Measurements from ENCODE around the gene MET. TPM values are rescaled to one million over a fixed set of nuclear protein-coding genes. Genes with fewer than 3 reads are reported as not detected.

The MET gene
- total and polyA plus RNA-seq, 2 donors from 2014 or later = 13.4 to 225 TPM

DNA sequence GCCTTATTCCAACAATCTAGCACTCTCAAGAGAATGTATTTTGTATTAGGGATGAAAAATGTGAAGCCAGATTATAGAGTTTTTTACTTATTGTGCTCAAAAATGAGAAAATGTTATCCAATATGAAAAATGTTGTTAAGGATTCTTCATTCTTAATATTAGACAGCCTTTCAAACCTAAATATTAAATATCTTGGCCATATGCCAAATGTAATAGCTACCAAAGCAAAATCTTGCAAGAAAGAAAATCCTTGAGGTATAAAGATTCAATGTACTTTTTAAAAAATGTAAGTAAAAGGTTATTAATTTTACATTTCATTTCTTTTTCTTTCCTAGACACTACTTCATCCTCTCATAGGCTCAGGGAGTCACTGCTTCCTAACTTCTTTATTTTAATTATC lies 33.4 kb downstream of the MET start:
- H3K27ac ChIP-seq (ENCODE audit: low read depth in 2 of 2, low read length in 2 of 2) = no peak overlapping the region
- DNase-seq (no peak), FAIRE-seq (no peak)
- H3K36me3 ChIP-seq (ENCODE audit: control insufficient read depth in 2 of 3, insufficient read depth in 3 of 3, low read length in 3 of 3) = no peaks in the 10 kb centered on the region
- intact Hi-C loops (cut with DNase I) = no loop called here
- no peaks in the 10 kb centered on the region for H3K9me3 ChIP-seq (ENCODE audit: control insufficient read depth in 2 of 3, insufficient read depth in 1 of 3, low read length in 3 of 3)
- H3K4me3 ChIP-seq (ENCODE audit: low read length in 3 of 3) = no peak overlapping the region
- H3K4me1 ChIP-seq (ENCODE audit: control insufficient read depth in 2 of 3, insufficient read depth in 2 of 3, low read depth in 1 of 3, low read length in 3 of 3) = no peaks in the 10 kb centered on the region
- H3K27me3 ChIP-seq (ENCODE audit: control insufficient read depth, insufficient read depth, low read length) = no peaks in the 10 kb centered on the region
- H3K9ac ChIP-seq (ENCODE audit: low read length in 3 of 3) = no peak overlapping the region
- TF ChIP-seq, protein P1, sequence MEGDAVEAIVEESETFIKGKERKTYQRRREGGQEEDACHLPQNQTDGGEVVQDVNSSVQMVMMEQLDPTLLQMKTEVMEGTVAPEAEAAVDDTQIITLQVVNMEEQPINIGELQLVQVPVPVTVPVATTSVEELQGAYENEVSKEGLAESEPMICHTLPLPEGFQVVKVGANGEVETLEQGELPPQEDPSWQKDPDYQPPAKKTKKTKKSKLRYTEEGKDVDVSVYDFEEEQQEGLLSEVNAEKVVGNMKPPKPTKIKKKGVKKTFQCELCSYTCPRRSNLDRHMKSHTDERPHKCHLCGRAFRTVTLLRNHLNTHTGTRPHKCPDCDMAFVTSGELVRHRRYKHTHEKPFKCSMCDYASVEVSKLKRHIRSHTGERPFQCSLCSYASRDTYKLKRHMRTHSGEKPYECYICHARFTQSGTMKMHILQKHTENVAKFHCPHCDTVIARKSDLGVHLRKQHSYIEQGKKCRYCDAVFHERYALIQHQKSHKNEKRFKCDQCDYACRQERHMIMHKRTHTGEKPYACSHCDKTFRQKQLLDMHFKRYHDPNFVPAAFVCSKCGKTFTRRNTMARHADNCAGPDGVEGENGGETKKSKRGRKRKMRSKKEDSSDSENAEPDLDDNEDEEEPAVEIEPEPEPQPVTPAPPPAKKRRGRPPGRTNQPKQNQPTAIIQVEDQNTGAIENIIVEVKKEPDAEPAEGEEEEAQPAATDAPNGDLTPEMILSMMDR (IDR thresholded peaks at IDR 0.05; ENCODE audit: borderline replicate concordance, extremely low read depth, insufficient read depth) = no peak

- Histone ChIP-seq H3K36me3 (ENCODE audit: control insufficient read depth in 2 of 3, insufficient read depth in 3 of 3, low read length in 3 of 3) (no peaks in the 10 kb centered on the region), H3K27ac (ENCODE audit: low read depth in 2 of 2, low read length in 2 of 2) (no peak overlapping the region), H3K4me1 (ENCODE audit: control insufficient read depth in 2 of 3, insufficient read depth in 2 of 3, low read depth in 1 of 3, low read length in 3 of 3) (no peaks in the 10 kb centered on the region), H3K27me3 (ENCODE audit: control insufficient read depth, insufficient read depth, low read length) (no peaks in the 10 kb centered on the region), H3K9ac (ENCODE audit: low read length in 3 of 3) (no peak overlapping the region), H3K9me3 (ENCODE audit: control insufficient read depth in 2 of 3, insufficient read depth in 1 of 3, low read length in 3 of 3) (no peaks in the 10 kb centered on the region), H3K4me3 (ENCODE audit: low read length in 3 of 3) (peak overlapping the region in 1 of 3 donors; percentile 19)
- TF ChIP-seq, protein P1 (IDR thresholded peaks at IDR 0.05; ENCODE audit: borderline replicate concordance, extremely low read depth, insufficient read depth) = no peak
- FAIRE-seq (no peak), DNase-seq (peak in 1 of 5 donors; percentile 20)
- intact Hi-C loops (cut with DNase I) = no loop called here
Observed at GRCh38 chr7:116706668-116707126, 34.7 kb downstream of the MET start.

DNA sequence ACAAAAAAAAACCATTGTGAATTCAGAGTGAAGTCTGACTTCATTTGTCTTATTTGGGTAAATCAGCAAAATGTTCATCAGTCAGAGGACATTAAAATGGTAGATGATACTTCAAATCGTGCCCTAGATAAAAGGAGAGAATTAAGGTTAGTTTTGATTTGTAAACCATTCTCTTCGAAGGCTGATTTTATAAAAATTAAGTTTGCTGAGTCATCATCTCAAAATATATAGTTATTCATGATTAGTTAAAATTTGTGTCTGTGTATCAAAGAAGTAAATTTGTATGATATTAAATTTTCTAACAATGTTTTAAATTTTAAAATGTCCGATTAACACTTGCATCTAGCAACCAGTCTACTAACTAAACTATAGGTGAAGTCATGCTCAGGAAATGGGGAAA lies 35.3 kb downstream of the MET start:
- peaks cover 0 to 3% (median 0%) of the 10 kb centered on the region in 3 donors for H3K4me1 ChIP-seq (ENCODE audit: control insufficient read depth in 2 of 3, insufficient read depth in 2 of 3, low read depth in 1 of 3, low read length in 3 of 3)
- TF ChIP-seq, protein P1 (IDR thresholded peaks at IDR 0.05; ENCODE audit: borderline replicate concordance, extremely low read depth, insufficient read depth) = no peak
- no peak overlapping the region for H3K9ac ChIP-seq (ENCODE audit: low read length in 3 of 3)
- intact Hi-C loops (cut with DNase I) = no loop called here
- H3K27me3 ChIP-seq (ENCODE audit: control insufficient read depth, insufficient read depth, low read length) = no peaks in the 10 kb centered on the region
- DNase-seq (no peak), FAIRE-seq (peak; percentile 65)
- no peaks in the 10 kb centered on the region for H3K9me3 ChIP-seq (ENCODE audit: control insufficient read depth in 2 of 3, insufficient read depth in 1 of 3, low read length in 3 of 3)
- no peak overlapping the region for H3K4me3 ChIP-seq (ENCODE audit: low read length in 3 of 3)
- no peak overlapping the region for H3K27ac ChIP-seq (ENCODE audit: low read depth in 2 of 2, low read length in 2 of 2)
- no peaks in the 10 kb centered on the region for H3K36me3 ChIP-seq (ENCODE audit: control insufficient read depth in 2 of 3, insufficient read depth in 3 of 3, low read length in 3 of 3)

DNA sequence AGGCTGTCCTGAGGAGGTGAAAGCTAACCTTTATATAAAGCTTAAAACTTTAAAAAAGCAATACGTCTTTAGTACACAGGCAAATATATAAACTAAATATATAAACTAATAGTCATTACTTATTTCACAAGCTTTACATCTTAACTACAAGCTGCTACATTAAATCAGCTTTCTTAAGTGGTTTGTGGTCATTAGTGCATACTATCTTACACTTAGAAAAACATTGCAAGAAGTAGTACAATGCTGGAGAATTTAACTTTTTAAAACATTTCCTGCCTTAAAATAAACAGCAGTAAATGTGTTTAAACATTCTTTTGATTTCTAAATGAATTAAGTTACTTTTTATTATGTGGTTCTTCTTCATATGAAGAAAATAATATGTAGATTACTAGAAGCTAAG lies 36.3 kb downstream of the MET start:
- DNase-seq = no peak
- FAIRE-seq = no peak
- peaks cover 0 to 3% (median 0%) of the 10 kb centered on the region in 3 donors for H3K4me1 ChIP-seq (ENCODE audit: control insufficient read depth in 2 of 3, insufficient read depth in 2 of 3, low read depth in 1 of 3, low read length in 3 of 3)
- no peaks in the 10 kb centered on the region for H3K36me3 ChIP-seq (ENCODE audit: control insufficient read depth in 2 of 3, insufficient read depth in 3 of 3, low read length in 3 of 3)
- no peak overlapping the region for H3K27ac ChIP-seq (ENCODE audit: low read depth in 2 of 2, low read length in 2 of 2)
- TF ChIP-seq, protein P1 (IDR thresholded peaks at IDR 0.05; ENCODE audit: borderline replicate concordance, extremely low read depth, insufficient read depth) = no peak
- intact Hi-C loops (cut with DNase I) = no loop called here
- no peaks in the 10 kb centered on the region for H3K9me3 ChIP-seq (ENCODE audit: control insufficient read depth in 2 of 3, insufficient read depth in 1 of 3, low read length in 3 of 3)
- no peaks in the 10 kb centered on the region for H3K27me3 ChIP-seq (ENCODE audit: control insufficient read depth, insufficient read depth, low read length)
- peak overlapping the region in 1 of 3 donors; percentile 38 for H3K9ac ChIP-seq (ENCODE audit: low read length in 3 of 3)
- no peak overlapping the region for H3K4me3 ChIP-seq (ENCODE audit: low read length in 3 of 3)
